Epithelial cell of proximal tubule (primary cell): ENCODE results near the gene ZYX. TPM values are rescaled to one million over a fixed set of nuclear protein-coding genes. Genes with fewer than 3 reads are reported as not detected.
"Not testable (repeated sequence)": the region's sequence is repeated elsewhere in the genome, so short reads cannot be mapped to it uniquely, and the experiment has no call there.

ENCODE experiments used
- DNase-seq: peaks from one replicate; pipeline ENCODE4 v3.0.0-alpha.2; 2011; ENCODE audit warnings: low read depth
- H3K4me3 ChIP-seq: 2 replicates; pipeline ENCODE4 v1.5.1; 2011; ENCODE audit warnings: low read depth, mild to moderate bottlenecking, low read length
- CTCF ChIP-seq: conservative IDR thresholded peaks from 2 replicates; pipeline ENCODE4 v1.5.1; 2012; ENCODE audit warnings: low read depth, mild to moderate bottlenecking, low read length
- total RNA-seq: library from RNA; depleted of rRNA; stranded (reverse); fragments of >200 nt; gene quantifications from 2 replicates; pipeline ENCODE4 v1.2.3, GENCODE V29; 2015

ZYX gene
- total RNA-seq, 1 donor from 2014 or later: 117 TPM

- no peak for DNase-seq
- H3K4me3 ChIP-seq: peak within 1 kb of the TSS; percentile 37
- TF ChIP-seq CTCF: peak; percentile 38
These were observed 27.8 kb downstream of the ZYX start, which contains the start of gene EPHA1 for GRCh38 chr7:143408686-143409561. EPHA1 (minus strand) TSS chr7:143408856; CDS start chr7:143408805, 51 bp downstream.

- TF ChIP-seq CTCF: no peak
- no peak for DNase-seq
- H3K4me3 ChIP-seq: no peak overlapping the region
These were observed 29.4 kb downstream of the ZYX start for GRCh38 chr7:143410521-143411004.

- no peak overlapping the region for H3K4me3 ChIP-seq
- no peak for TF ChIP-seq CTCF
- no peak for DNase-seq
These were observed 31.0 kb downstream of the ZYX start for GRCh38 chr7:143411976-143412708.

GRCh38 chr7:143413123-143413522 is 32.0 kb downstream of the ZYX start:
- no peak for TF ChIP-seq CTCF
- DNase-seq: no peak

GRCh38 chr7:143415209-143415608 is 34.1 kb downstream of the ZYX start:
- H3K4me3 ChIP-seq, DNase-seq: not testable (repeated sequence)

More at GRCh38 chr7:143413123-143413522, 32.0 kb downstream of the ZYX start:
- H3K4me3 ChIP-seq: no peak overlapping the region

- H3K4me3 ChIP-seq: peak overlapping the region; percentile 11
- DNase-seq: no peak
These were observed 34.7 kb downstream of the ZYX start for GRCh38 chr7:143415742-143416397.

More at GRCh38 chr7:143415742-143416397, 34.7 kb downstream of the ZYX start:
- TF ChIP-seq CTCF: no peak
